CD14-positive monocyte (primary cell): ENCODE measurements around the gene MYPN. TPM values are rescaled to one million over a fixed set of nuclear protein-coding genes. Genes with fewer than 3 reads are reported as not detected.
A peak's percentile ranks its signal among the peaks of the same experiment; 100 is the strongest.

Experiments
- DNase-seq, 3 donors: peaks; one replicate each; pipeline ENCODE4 v3.0.0-alpha.2; 2011 to 2022
- H2AFZ ChIP-seq: 2 replicates; pipeline ENCODE4 v1.6.0; 2012; ENCODE audit warnings: mild to moderate bottlenecking, low read depth, low read length, inconsistent platforms; ENCODE audit not compliant: insufficient read depth, poor library complexity, severe bottlenecking
- H3K27ac ChIP-seq, 2 donors: 1 replicate in 1 of 2; 2 replicates in 1 of 2; pipeline ENCODE4 v1.5.1; 2012 to 2013; ENCODE audit warnings: low read length in 2 of 2, control low read depth in 1 of 2, inconsistent platforms in 1 of 2, low read depth in 1 of 2, mild to moderate bottlenecking in 1 of 2
- H3K27me3 ChIP-seq, 2 donors: one replicate each; pipeline versions ENCODE4 v1.6.0 to v1.6.1; 2011 to 2013; ENCODE audit warnings: low read length in 2 of 2; ENCODE audit not compliant: control insufficient read depth in 2 of 2, insufficient read depth in 2 of 2
- H3K36me3 ChIP-seq, 2 donors: replicated peaks in 1 of 2; 1 replicate in 1 of 2; 2 replicates in 1 of 2; pipeline versions ENCODE4 v1.5.1 to v1.6.1; 2012 to 2013; ENCODE audit warnings: low read length in 2 of 2, control low read depth in 1 of 2, inconsistent platforms in 1 of 2, mild to moderate bottlenecking in 1 of 2; ENCODE audit not compliant: insufficient read depth in 2 of 2, control insufficient read depth in 1 of 2
- H3K4me1 ChIP-seq, 2 donors: 1 replicate in 1 of 2; 2 replicates in 1 of 2; pipeline versions ENCODE4 v1.5.1 to v1.6.1; 2012 to 2013; ENCODE audit warnings: low read length in 2 of 2, control low read depth in 1 of 2, inconsistent platforms in 1 of 2, mild to moderate bottlenecking in 1 of 2, moderate library complexity in 1 of 2; ENCODE audit not compliant: insufficient read depth in 2 of 2, control insufficient read depth in 1 of 2
- H3K4me2 ChIP-seq: replicated peaks from 2 replicates; pipeline ENCODE3; 2012; ENCODE audit warnings: low read length, moderate library complexity, mild to moderate bottlenecking; ENCODE audit not compliant: poor library complexity, severe bottlenecking; ENCODE audit errors: extremely low read depth
- H3K4me3 ChIP-seq, 3 experiments: fragments of 200-600 bp in 1 of 3; sonication (generic) in 1 of 3; replicated peaks in 1 of 3; 1 replicate in 2 of 3; 2 replicates in 1 of 3; pipeline ENCODE4 v1.5.1; 2011 to 2013; ENCODE audit warnings: low read length in 3 of 3, mild to moderate bottlenecking in 3 of 3, control low read depth in 2 of 3, low read depth in 2 of 3, inconsistent platforms in 1 of 3, moderate library complexity in 1 of 3
- H3K79me2 ChIP-seq: 2 replicates; pipeline ENCODE4 v1.6.0; 2012; ENCODE audit warnings: mild to moderate bottlenecking, control low read depth, inconsistent platforms, low read length, moderate library complexity; ENCODE audit not compliant: insufficient read depth
- H3K9ac ChIP-seq: 2 replicates; pipeline ENCODE4 v1.6.0; 2017; ENCODE audit warnings: low read length, mild to moderate bottlenecking; ENCODE audit not compliant: insufficient read depth, poor library complexity, severe bottlenecking
- H3K9me3 ChIP-seq, 2 donors: replicated peaks in 1 of 2; 1 replicate in 1 of 2; 2 replicates in 1 of 2; pipeline versions ENCODE4 v1.5.1 to v1.6.1; 2012 to 2013; ENCODE audit warnings: low read length in 2 of 2, control low read depth in 1 of 2; ENCODE audit not compliant: control insufficient read depth in 1 of 2, insufficient read depth in 1 of 2
- H4K20me1 ChIP-seq: 2 replicates; pipeline ENCODE4 v1.6.0; 2012; ENCODE audit warnings: mild to moderate bottlenecking, low read length, control low read depth, moderate library complexity; ENCODE audit not compliant: insufficient read depth
- H3K27ac Mint-ChIP-seq, 7 donors: one replicate each; pipeline ENCODE4 v1.8.0; 2020; ENCODE audit warnings: mild to moderate bottlenecking in 7 of 7, mixed read lengths in 7 of 7, moderate library complexity in 6 of 7, inconsistent platforms in 2 of 7
- H3K27me3 Mint-ChIP-seq, 3 donors: one replicate each; pipeline ENCODE4 v1.8.0; 2021 to 2022; ENCODE audit warnings: low read depth in 3 of 3, mild to moderate bottlenecking in 3 of 3, mixed read lengths in 3 of 3, moderate library complexity in 3 of 3, inconsistent platforms in 1 of 3
- H3K36me3 Mint-ChIP-seq, 2 donors: one replicate each; pipeline ENCODE4 v1.8.0; 2020; ENCODE audit warnings: mixed read lengths in 2 of 2, inconsistent platforms in 1 of 2, mild to moderate bottlenecking in 1 of 2
- H3K4me1 Mint-ChIP-seq: one replicate; pipeline ENCODE4 v1.8.0; 2020; ENCODE audit warnings: mild to moderate bottlenecking, mixed read lengths
- H3K4me3 Mint-ChIP-seq, 2 donors: one replicate each; pipeline ENCODE4 v1.8.0; 2020; ENCODE audit warnings: mild to moderate bottlenecking in 2 of 2, mixed read lengths in 2 of 2, moderate library complexity in 1 of 2
- H3K9me3 Mint-ChIP-seq, 7 donors: one replicate each; pipeline ENCODE4 v1.8.0; 2020 to 2022; ENCODE audit warnings: mixed read lengths in 7 of 7, mild to moderate bottlenecking in 6 of 7, moderate library complexity in 6 of 7, inconsistent platforms in 2 of 7
- WGBS: methylation state at CpG from one replicate; pipeline ENCODE4 v1.1.5; 2013; ENCODE audit warnings: missing lambda C conversion rate; ENCODE audit not compliant: insufficient coverage; 5-methylcytosine and 5-hydroxymethylcytosine counted together
- intact Hi-C, 2 donors: fragments of 100-400 bp; cut with micrococcal nuclease; formaldehyde crosslinking; loops; one replicate each; pipeline versions ENCODE4 v1.15.0 to v1.15.1; 2023
- polyA plus RNA-seq, 3 donors: library from polyadenylated mRNA; depleted of rRNA in 1 of 3; unstranded in 2 of 3; stranded (reverse) in 1 of 3; fragments of 300-500 nt in 2 of 3; fragments of >200 nt in 1 of 3; fragmentation: Illumina TruSeq in 2 of 3; gene quantifications; 1 replicate in 2 of 3; 2 replicates in 1 of 3; pipeline ENCODE4 v1.2.3, GENCODE V29; 2012 to 2021
- TF ChIP-seq, protein P1 (sequence below): fragments of 200-600 bp; IDR thresholded peaks from one replicate; pipeline ENCODE4 v1.8.0; 2022; ENCODE audit warnings: antibody characterized with exemption, mild to moderate bottlenecking

MYPN gene
- polyA plus RNA-seq, 3 donors: not detected

DNA sequence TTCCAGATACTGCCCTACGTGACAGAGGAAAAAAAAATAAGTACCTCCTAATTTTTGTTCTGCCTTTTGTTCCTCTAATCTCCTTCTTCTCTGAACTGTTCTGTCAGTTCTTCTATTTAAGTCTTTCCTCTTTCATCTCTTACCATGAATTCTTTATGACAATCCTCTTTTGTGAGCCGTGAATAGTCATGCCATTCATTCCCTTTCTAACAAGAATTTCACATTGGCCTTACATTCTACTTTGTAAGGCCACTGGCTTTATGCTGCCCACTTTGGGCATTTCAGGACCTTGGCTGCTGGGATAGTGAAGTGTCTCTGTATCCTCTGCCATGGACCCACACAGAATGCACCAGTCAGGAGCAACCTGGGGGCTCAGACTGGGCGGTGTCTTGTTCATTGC is 69.7 kb downstream of the MYPN start:
- Mint-ChIP-seq H3K9me3 (no peaks in the 10 kb centered on the region), H3K27me3 (peaks cover 0 to 7% (median 0%) of the 10 kb centered on the region in 3 donors), H3K4me1 (no peaks in the 10 kb centered on the region), H3K4me3 (no peak overlapping the region), H3K36me3 (no peaks in the 10 kb centered on the region), H3K27ac (peak overlapping the region in 1 of 7 donors; percentile 6)
- Histone ChIP-seq H3K9me3 (no peaks in the 10 kb centered on the region), H3K9ac (no peak overlapping the region), H2AFZ (no peak overlapping the region), H3K4me1 (no peaks in the 10 kb centered on the region), H3K27me3 (no peaks in the 10 kb centered on the region), H3K4me2 (no peak overlapping the region), H4K20me1 (no peaks in the 10 kb centered on the region), H3K27ac (no peak overlapping the region), H3K36me3 (no peaks in the 10 kb centered on the region), H3K4me3 (no peak overlapping the region), H3K79me2 (no peaks in the 10 kb centered on the region)
- DNase-seq: no peak
- intact Hi-C loops: no loop called here
- TF ChIP-seq, protein P1, sequence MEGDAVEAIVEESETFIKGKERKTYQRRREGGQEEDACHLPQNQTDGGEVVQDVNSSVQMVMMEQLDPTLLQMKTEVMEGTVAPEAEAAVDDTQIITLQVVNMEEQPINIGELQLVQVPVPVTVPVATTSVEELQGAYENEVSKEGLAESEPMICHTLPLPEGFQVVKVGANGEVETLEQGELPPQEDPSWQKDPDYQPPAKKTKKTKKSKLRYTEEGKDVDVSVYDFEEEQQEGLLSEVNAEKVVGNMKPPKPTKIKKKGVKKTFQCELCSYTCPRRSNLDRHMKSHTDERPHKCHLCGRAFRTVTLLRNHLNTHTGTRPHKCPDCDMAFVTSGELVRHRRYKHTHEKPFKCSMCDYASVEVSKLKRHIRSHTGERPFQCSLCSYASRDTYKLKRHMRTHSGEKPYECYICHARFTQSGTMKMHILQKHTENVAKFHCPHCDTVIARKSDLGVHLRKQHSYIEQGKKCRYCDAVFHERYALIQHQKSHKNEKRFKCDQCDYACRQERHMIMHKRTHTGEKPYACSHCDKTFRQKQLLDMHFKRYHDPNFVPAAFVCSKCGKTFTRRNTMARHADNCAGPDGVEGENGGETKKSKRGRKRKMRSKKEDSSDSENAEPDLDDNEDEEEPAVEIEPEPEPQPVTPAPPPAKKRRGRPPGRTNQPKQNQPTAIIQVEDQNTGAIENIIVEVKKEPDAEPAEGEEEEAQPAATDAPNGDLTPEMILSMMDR: no peak
- WGBS: 88% methylated on average over 2 of the region's 3 CpGs

DNA sequence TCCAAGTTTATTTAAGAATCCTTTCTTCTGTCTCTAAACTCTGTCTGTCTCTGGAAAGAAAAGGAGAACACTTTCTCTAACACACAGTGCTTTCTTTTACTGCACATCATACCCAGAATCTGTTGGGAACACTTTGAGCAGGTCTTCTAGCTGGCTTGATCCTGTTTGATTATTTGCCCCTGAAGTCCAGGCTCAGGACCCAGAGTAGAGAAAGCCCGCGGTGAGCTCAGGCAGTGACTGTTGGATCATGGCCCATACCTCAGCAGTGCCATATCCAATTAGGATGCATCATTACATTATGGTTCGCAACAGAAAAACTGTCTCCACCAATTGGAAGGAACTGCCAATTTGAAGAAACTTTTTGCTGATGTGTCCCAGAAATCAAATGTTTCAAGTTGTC is 71.2 kb downstream of the MYPN start:
- no peaks in the 10 kb centered on the region for H3K4me1 ChIP-seq
- no peak overlapping the region for H3K9ac ChIP-seq
- no peaks in the 10 kb centered on the region for H3K27me3 ChIP-seq
- no peak overlapping the region for H3K4me2 ChIP-seq
- no peak overlapping the region for H2AFZ ChIP-seq
- no peak for DNase-seq
- H3K4me1 Mint-ChIP-seq: no peaks in the 10 kb centered on the region
- H3K9me3 Mint-ChIP-seq: no peaks in the 10 kb centered on the region
- WGBS: 93% methylated on average over 3 of the region's 3 CpGs
- no peaks in the 10 kb centered on the region for H3K36me3 ChIP-seq
- no peak overlapping the region for H3K27ac Mint-ChIP-seq
- intact Hi-C loops: no loop called here
- H4K20me1 ChIP-seq: no peaks in the 10 kb centered on the region
- H3K79me2 ChIP-seq: no peaks in the 10 kb centered on the region
- no peak overlapping the region for H3K4me3 ChIP-seq
- TF ChIP-seq, protein P1: no peak
- no peak overlapping the region for H3K27ac ChIP-seq
- H3K9me3 ChIP-seq: no peaks in the 10 kb centered on the region
- no peak overlapping the region for H3K4me3 Mint-ChIP-seq
- H3K36me3 Mint-ChIP-seq: no peaks in the 10 kb centered on the region
- H3K27me3 Mint-ChIP-seq: peaks cover 4 to 11% (median 5%) of the 10 kb centered on the region in 3 donors
